Measurements from ENCODE around the gene BCAS4.
"Not testable (repeated sequence)": the region's sequence is repeated elsewhere in the genome, so short reads cannot be mapped to it uniquely, and the experiment has no call there.

Gene BCAS4

GRCh38 chr20:50772420-50773185 is 22.3 kb upstream of the BCAS4 start:
- no peak for DNase-seq

GRCh38 chr20:50774515-50774914 is 20.3 kb upstream of the BCAS4 start:
- DNase-seq: no peak

- DNase-seq: no peak
Measured at GRCh38 chr20:50776122-50776817, 18.6 kb upstream of the BCAS4 start.

- DNase-seq: no peak
Measured at GRCh38 chr20:50777373-50777772, 17.5 kb upstream of the BCAS4 start.

- not testable (repeated sequence) for DNase-seq
Measured at GRCh38 chr20:50778994-50779393, 15.9 kb upstream of the BCAS4 start.

- DNase-seq: no peak
Measured at GRCh38 chr20:50783390-50783789, 11.5 kb upstream of the BCAS4 start.

- DNase-seq: no peak
Measured at GRCh38 chr20:50783903-50784302, 11.0 kb upstream of the BCAS4 start.

- DNase-seq: no peak
Measured at GRCh38 chr20:50784464-50784863, 10.4 kb upstream of the BCAS4 start.

GRCh38 chr20:50786703-50787102 is 8.2 kb upstream of the BCAS4 start:
- DNase-seq: no peak

- DNase-seq: no peak
Measured at GRCh38 chr20:50787181-50787580, 7.7 kb upstream of the BCAS4 start.

GRCh38 chr20:50788045-50788991 is 6.5 kb upstream of the BCAS4 start:
- no peak for DNase-seq

- no peak for DNase-seq
Measured at GRCh38 chr20:50789968-50790650, 4.8 kb upstream of the BCAS4 start.

GRCh38 chr20:50790651-50791277 is 4.1 kb upstream of the BCAS4 start:
- DNase-seq: peak; percentile 58

GRCh38 chr20:50792708-50793574 is 1.9 kb upstream of the BCAS4 start:
- DNase-seq: no peak

GRCh38 chr20:50793575-50794016 is 1.3 kb upstream of the BCAS4 start:
- DNase-seq: not testable (repeated sequence)

- no peak for DNase-seq
Measured at GRCh38 chr20:50794181-50794845, 548 bp upstream of the BCAS4 start.

GRCh38 chr20:50797142-50797541 is 2.3 kb downstream of the BCAS4 start:
- DNase-seq: no peak

GRCh38 chr20:50798650-50799049 is 3.8 kb downstream of the BCAS4 start:
- DNase-seq: no peak

GRCh38 chr20:50799176-50799889 is 4.5 kb downstream of the BCAS4 start:
- DNase-seq: no peak

Data from NCI-H1048 (cell line).